Measurements from ENCODE around the gene PPP6R3.

GRCh38 chr11:68470304-68470811 lies 9.8 kb downstream of the PPP6R3 start:
- TF ChIP-seq CTCF (IDR thresholded peaks at IDR 0.05) (no peak), REST (IDR thresholded peaks at IDR 0.05; ENCODE audit: insufficient read depth in 1 of 2, low read depth in 2 of 2, low read length in 1 of 2) (no peak), TCF7L2 (IDR thresholded peaks at IDR 0.05; ENCODE audit: low read depth, low read length) (no peak), SIN3A (IDR thresholded peaks at IDR 0.05; ENCODE audit: borderline replicate concordance, insufficient read depth, low read depth, low read length) (no peak)

Measured in Panc1 (cell line).